ENCODE data around the gene CCNE1.
A peak's percentile ranks its signal among the peaks of the same experiment; 100 is the strongest.
"Not testable (repeated sequence)": the region's sequence is repeated elsewhere in the genome, so short reads cannot be mapped to it uniquely, and the experiment has no call there.

Gene CCNE1

DNA sequence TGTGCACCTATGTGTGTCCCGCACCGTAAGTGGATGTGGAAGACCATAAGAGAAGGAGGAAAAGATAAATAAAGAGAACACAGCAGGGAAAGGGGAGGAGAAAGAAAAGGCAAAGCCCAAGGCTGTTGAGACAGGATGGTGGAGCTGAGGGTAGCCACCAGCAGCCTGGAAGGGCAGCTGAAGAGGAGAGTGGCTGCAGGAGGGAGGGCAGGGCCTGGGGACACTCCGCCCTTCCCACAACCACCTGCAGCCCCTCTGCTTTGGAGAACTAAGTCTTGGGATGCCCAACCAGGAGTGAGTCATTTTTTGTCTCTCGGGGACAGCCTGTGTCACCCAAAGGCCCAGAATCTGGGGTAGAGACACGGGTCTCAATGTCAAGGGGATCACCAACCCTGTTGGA is 26.4 kb upstream of the CCNE1 start:
- no peak overlapping the region for H3K4me3 ChIP-seq (ENCODE audit: low read length)
- DNase-seq (ENCODE audit: low read depth, low spot score), result no peak

DNA sequence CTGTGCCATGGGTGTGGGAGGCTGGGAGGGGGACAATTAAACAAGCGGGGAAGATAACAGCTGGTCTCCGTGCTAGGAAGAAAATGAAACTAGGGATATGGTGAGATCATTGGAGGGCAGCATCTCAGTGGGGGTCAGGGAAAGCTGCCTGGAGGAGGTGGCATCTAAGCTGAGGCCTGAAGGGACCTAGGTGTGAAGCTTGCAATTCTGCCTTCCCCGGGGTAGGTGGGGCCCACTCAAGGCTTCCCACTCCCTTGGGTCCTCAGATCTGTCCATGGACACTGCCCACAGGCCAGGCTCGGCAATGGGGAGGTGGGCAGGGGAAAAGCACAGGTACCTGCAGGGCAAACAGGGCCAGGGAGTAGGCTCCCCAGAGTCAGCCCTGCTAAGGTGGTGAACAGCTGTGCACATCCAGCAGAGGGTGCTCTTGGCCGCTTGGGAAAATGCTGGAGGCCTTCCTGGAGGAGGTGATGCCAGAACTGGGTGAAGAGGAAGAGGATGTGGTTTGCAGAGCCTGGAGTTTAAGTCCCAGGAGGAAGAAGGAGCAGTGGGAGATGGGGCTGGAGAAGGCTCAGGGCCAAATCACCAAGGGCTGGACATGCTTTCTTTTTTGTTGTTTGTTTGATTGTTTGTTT is 25.7 kb upstream of the CCNE1 start:
- no peak overlapping the region for H3K4me3 ChIP-seq (ENCODE audit: low read length)
- no peak for DNase-seq (ENCODE audit: low read depth, low spot score)

DNA sequence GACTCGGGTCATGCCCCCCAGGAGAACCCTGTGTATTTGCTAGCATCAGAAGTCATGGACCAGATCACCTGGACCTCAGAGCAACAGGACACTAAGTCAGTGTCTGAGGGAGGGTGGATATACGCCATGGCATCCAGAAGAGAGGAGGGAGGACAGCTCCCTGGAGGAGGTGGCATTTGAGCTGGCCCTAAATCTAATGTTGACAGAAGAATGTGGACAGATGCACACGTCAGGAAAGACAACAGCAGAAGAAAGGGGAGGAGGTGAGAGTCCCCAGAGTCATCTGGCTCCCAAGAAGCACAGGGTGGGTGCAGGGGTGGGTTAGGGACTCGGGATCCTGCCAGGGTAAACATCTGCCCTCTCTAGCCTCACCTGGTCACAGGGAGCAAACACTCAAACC is 24.5 kb upstream of the CCNE1 start:
- H3K4me3 ChIP-seq (ENCODE audit: low read length), result no peak overlapping the region
- DNase-seq (ENCODE audit: low read depth, low spot score), result no peak

DNA sequence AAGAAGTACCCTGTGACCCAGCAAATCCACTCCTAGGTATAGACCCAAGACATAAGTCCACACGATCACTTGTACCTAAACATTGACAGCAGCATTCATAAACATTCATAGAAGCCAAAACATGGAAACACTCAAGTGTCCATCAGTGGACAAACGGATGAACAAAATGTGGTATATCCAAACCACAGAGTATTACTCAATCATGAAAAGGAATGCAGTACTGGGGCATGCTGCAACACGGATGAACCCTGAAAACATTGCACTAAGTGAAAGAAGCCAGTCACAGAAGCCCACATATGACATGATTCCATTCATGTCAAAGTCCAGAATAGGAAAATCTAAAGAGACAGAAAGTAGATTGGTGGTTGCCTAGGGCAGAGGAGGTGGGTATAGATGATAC is 22.8 kb upstream of the CCNE1 start:
- H3K4me3 ChIP-seq (ENCODE audit: low read length), result no peak overlapping the region
- DNase-seq (ENCODE audit: low read depth, low spot score), result no peak

DNA sequence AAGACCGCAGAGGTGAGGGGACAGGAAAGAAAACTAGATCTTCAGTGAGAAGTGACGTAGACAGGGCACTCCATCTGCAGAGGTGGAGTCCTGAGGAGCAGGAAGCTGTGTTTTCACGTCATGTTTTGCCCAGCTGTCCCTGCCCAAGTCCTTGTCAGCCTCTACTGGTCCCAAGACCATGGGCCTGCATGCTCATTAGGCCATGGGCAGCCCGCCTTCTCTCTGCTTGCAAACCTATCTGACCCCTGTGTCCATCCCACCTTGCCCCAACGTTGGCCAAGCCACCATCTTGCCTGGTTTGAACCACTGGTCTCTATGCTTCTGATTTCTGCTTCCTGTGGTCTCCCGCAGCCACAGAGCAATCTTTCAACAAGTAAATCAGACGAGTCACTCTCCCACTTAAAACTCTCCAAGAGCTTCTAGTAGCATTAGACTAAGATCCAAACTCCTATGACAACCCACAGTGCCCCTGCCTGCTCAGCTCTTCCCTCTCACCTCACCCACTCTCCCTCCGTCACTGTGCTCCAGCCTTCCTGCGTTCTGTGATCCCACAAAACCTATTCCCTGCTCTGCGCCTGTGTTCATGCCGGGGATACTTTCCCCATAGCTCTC is 18.6 kb upstream of the CCNE1 start:
- no peak overlapping the region for H3K4me3 ChIP-seq (ENCODE audit: low read length)
- DNase-seq (ENCODE audit: low read depth, low spot score), result no peak

DNA sequence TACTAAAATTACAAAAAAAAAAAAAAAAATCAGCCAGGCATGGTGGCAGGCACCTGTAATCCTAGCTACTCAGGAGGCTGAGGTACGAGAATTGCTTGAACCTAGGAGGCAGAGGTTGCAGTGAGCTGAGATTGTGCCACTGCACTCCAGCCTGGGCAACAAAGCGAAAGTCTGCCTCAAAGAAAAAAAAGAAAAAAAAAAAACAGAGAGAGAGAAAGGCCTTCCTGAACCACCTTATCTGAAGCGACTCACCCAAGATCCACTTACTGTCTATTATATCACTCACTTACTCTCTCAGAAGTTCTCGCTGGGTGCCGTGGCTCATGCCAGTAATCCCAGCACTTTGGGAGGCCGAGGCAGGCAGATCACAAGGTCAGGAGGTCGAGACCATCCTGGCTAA is 17.3 kb upstream of the CCNE1 start:
- DNase-seq (ENCODE audit: low read depth, low spot score); H3K4me3 ChIP-seq (ENCODE audit: low read length): not testable (repeated sequence)

DNA sequence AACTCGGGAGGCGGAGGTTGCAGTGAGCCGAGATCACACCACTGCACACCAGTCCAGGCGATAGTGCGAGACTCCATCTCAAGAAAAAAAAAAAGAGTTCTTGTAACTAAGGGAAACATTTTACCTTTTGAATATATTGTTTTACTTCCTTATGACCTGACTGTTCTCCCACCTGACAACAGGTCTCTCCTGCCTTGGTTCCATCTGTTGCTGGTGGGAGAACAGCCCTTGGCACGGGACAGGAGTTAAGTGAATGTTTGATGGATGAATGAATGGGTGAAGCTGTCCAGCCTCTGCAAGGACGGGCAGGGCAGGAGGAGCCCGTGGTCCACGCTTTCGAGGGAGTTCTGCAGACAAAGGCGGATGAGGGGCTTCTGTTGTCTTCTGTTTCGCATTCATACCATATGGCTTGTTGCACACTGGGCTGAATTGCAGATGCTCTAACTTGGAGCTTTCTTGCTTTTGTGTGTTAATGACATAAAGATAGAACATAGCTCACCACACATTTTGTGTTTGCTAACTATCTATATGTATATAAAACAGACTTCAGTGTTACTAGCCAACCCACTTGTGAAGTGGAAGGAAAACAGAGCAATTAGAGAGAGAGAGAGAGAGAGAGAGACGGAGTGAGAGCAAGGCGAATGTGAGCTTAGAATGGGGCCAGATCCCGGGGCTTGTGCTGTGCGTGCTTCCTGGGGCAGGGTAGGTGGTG is 16.2 kb upstream of the CCNE1 start:
- H3K4me3 ChIP-seq (ENCODE audit: low read length), result no peak overlapping the region
- no peak for DNase-seq (ENCODE audit: low read depth, low spot score)

DNA sequence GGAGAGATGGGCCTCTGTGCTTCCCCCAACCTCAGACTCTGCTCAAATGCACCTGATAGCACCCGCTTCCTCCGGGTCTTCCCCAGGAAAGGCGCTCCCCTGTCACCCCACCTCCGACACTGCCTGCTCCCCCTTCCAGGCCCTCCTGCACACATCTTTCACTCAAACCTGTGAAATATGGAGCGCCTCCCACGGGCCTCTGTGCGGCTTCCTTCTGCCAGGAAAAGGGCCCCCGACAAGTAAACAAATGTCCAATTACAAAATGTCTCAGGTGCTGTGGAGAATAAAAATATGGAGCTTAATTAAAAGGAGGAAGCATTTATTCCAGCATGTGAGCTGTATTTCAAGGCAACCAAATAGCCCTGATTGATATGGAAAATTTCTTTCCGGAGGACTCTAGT is 15.6 kb upstream of the CCNE1 start:
- no peak overlapping the region for H3K4me3 ChIP-seq (ENCODE audit: low read length)

DNA sequence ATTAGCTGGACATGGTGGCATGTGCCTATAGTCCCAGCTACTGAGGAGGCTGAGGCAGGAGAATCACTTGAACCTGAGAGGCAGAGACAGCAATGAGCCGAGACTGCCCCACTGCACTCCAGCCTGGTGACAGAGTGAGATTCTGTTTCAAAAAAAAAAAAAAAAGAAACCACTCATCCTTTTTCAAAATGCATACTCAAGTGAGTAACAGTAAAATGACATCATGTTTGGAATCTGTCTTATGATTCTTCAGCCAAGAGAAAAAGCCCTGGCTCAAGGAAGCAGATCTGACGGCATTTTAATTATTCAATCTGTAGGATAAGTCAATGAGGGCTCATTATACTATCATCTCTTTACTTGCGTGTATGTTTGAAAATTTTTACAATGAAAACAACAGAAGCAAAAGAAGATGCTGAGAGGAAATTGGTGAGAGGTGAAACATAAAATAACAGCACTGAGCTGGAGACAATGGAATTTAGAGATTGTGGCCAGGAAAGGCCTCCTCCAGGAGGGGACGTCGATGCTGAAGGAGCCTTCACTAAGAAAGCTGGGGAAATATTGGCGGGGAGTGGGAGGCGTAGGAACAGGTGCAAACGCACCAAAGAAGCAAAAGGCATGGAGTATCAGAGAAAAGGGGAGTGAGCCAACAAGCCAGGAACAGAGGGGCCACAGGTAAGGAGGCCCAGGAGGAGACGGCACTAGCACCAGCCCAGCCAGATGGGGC is 12.9 kb upstream of the CCNE1 start:
- no peak overlapping the region for H3K4me3 ChIP-seq (ENCODE audit: low read length)
- no peak for DNase-seq (ENCODE audit: low read depth, low spot score)

More for the DNA sequence above, 15.6 kb upstream of the CCNE1 start:
- no peak for DNase-seq (ENCODE audit: low read depth, low spot score)

DNA sequence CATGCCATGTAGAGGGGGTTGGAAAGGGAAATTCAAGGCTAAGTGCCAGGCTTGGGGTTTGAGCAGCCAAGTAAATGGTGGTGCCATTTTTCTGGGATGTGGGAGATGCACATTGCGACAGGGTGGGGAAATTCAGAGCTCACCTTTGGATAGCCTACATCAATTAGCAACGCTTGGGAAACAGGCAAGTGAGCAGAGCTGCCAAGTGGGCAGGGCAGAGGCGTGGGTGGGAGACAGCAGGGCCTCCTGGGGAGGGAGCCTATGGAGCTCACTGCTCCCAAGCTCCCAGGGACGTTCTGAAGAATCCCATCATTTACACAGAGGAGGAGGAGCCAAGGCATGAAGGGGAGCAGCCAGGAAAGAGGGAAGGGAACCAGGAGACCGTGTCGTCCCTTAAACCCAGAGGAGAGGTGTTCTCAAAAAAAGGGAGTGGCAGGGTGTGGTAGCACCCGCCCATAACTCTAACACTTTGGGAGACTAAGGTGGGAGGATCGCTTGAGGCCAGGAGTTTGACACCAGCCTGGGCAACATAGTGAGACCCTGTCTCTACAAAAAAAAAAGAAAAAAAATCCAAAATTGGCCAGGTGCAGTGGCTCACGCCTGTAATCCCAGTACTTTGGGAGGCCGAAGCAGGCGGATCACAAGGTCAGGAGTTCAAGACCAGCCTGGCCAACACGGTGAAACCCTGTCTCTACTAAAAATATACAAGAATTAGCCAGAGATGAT is 11.5 kb upstream of the CCNE1 start:
- H3K4me3 ChIP-seq (ENCODE audit: low read length), result no peak overlapping the region
- no peak for DNase-seq (ENCODE audit: low read depth, low spot score)

DNA sequence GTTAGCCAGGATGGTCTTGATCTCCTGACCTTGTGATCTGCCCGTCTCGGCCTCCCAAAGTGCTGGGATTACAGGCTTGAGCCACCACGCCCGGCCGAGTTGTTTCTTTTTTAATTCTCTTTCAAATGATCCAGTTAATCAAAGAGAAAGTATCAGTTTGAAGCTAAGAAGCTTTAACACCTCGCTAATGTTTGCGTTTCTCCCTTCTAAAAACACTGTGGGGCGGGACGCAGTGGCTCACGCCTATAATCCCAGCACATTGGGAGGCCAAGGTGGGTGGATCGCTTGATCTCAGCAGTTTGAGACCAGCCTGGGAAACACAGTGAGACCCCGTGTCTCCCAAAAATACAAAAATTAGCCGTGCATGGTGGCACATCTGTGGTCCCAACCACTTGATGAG is 7.8 kb upstream of the CCNE1 start:
- not testable (repeated sequence) for DNase-seq (ENCODE audit: low read depth, low spot score); H3K4me3 ChIP-seq (ENCODE audit: low read length)

DNA sequence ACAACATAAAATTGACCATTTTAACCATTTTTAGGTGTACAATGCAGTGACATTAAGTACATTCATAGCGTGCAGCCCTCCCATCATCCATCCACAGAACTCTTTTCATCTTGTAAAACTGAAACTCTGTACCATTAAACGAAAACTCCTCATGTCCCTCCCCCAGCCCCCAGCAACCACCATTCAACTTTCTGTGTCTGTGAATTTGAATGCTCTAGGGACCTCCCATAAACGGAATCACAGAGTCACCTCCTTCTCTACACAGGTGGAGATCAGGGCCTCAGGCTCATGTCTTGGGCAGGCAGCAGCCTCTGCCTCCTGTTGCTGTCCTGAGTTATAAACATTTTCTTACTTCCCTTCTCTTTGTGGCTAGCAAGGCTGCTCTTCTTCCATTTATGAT is 7.3 kb upstream of the CCNE1 start:
- DNase-seq (ENCODE audit: low read depth, low spot score), result no peak
- H3K4me3 ChIP-seq (ENCODE audit: low read length), result no peak overlapping the region

DNA sequence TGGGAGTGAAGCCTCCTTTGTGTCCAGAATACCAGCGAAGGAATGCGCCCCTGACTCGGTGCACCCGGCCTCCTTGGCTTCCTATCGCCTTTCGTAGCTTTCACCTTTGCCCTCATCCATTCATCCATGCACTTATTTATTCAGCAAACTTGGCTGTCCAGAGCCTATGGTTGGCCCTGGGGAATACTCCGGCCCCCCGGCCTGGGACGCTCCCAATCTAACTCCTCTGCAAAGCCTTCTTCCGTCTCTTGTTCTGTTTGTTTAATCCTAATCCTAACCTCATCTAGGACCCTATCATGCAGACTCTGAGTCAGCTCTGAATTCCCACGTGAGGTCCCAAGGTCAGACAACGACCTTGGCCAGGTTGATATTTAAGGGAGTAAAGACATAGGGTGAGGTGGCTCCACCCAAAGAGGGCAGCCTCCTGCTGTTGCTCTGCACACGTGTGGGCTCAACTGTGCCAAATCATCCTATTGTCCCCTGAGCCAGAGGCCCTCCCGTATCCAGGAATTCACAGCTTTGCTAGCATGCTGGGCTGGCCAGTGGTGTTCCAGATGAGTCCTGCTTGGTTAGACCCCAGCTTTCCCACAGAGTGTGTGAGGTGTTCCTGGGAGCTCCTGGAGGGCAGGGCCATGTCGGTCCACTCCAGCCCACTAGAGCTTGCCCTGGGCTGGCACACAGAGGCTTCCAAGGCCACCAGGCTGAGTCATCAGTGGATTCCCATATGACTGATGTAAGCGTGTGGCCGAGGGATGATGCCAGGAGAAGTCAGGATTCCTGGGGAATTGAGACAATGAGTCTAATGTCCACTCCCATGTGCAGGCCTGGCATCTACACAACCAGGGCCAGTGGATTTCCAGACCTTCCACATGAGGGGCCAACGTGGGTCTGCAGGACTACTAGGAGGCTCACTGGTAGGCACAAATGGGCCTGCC is 6.5 kb upstream of the CCNE1 start:
- no peak for DNase-seq (ENCODE audit: low read depth, low spot score)
- no peak overlapping the region for H3K4me3 ChIP-seq (ENCODE audit: low read length)

DNA sequence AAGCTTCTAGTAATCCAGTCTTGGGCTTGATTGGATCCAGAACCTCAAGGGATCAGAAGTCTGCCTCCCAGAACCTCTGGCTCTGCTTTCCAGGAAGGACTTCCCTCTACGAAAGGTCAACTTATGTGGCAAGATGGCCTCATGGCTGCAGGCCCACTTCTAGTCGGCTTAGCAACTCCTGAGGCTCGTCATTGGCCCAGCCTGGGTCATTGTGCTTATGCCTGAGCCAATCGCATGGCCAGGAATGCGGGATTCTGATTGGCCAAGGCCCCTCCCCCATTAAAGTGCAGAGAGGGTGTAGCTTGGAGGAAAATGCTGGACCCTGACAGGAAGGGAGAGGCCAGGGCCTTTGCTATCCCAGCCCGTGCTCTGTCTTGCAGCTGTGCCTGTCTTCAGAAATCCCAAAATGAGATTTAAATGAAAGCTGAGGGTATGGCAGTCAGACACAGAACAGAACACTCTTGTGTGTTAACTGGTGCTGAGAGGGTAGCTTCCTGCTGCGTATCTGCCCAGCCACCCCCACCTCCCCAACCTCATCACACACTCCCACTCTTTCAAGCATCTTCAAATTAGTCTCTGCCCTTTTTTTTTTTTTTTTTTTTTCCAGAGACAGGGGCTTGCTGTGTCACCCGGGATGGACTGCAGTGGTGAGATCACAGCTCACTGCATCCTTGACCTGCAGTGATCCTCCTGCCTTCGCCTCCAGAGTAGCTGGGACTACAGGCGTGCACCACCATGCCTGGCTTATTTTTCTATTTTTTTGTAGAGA is 5.5 kb upstream of the CCNE1 start:
- DNase-seq (ENCODE audit: low read depth, low spot score), result no peak
- no peak overlapping the region for H3K4me3 ChIP-seq (ENCODE audit: low read length)

DNA sequence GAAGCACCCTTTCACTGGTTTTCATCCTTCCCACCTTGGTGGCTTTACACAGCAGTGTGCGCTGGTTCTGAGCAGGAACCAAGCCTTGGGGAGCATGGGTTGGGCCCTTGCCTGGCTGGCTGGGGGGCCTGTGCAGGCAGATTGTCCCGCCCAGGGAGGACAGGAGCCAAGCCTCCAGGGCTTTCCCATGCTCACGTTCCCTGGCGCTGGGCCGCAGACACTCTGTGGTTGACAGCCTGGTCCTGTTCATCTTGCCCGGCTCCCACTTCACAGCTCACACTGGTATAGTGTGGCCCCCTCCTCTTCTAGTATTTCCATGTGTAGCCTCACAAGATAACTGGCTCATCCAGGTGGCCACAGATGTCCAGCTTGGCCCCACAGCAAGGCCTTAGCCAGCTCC is 4.6 kb upstream of the CCNE1 start:
- no peak overlapping the region for H3K4me3 ChIP-seq (ENCODE audit: low read length)
- no peak for DNase-seq (ENCODE audit: low read depth, low spot score)

DNA sequence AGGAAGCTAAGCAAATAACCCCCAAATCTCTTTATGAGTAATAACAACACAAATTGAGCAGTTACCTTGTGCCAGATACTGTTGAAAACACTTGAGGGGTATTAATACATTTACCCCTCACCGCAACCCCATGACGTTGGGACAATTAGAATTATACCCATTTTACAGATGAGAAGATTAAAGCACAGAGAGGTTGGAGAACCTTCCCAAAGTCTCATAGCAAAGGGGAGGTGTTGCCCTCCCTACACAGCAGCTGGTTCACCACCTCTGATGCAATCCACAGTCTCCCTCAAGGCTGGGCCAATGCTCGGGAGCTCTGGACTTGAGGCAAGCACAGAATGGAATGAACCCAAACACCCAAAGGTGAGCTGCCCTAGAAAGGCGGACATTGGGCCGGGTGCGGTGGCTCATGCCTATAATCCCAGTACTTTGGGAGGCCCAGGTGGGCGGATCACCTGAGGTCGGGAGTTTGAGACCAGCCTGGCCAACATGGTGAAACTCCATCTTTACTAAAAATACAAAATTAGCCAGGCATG is 3.9 kb upstream of the CCNE1 start:
- no peak overlapping the region for H3K4me3 ChIP-seq (ENCODE audit: low read length)
- DNase-seq (ENCODE audit: low read depth, low spot score), result no peak

DNA sequence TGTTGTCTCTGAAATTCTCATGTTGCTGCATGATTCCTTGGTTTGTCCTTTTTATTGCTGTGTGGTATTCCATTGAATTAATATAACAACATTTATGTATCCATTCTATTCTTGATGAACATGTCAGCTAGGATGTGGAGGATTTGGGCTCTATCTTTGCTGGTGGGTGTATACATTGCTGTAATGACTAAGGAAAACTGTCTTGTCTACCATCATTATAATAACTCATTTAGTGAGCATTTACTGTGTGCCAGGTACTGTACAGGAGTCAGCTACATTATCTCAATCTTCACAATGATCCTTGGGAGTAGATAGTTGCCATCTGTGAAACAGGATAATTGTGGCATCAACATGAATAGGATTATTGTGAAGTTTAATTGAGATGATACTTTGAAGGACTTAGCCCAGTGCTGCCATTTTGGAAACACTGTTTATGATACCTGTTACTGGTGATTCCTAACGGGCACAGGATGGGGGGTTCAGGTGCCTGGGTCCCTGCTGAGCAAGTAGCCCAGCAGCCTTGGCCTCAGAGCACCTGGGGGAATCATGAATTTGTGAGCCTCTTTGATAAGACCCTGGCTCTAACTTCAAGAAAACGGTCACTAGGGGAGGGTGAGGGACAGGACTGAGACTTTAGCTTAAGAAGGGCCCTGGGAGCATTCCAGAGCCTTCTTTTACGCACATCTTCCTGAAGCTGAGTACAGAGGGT is 1.8 kb upstream of the CCNE1 start:
- DNase-seq (ENCODE audit: low read depth, low spot score), result no peak
- H3K4me3 ChIP-seq (ENCODE audit: low read length), result peak overlapping the region; percentile 68; the same call in 1 of the 2 replicates
